ENCODE results near the gene ZNF488.

DNA sequence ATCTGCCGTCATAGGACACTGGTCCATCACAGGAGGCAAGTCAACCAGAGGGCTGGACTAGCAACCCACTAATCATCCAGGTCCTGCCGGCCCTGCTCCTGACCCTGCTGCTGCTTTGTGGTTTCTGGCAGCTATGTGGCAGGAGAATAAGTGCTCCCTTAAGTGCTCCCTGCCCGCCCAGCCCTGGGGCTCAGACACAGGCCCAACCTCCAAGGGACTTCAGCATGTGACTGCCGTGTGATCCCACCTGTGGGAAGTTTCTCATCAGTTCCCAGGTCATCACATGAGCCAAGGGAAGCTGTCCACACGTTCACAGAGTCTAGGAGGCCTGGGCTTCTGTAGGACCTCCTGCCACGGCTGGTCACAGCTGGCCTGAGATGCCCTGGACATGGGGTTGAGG is 34.2 kb upstream of the ZNF488 start:
- TF ChIP-seq CTCF (IDR thresholded peaks at IDR 0.05) (no peak), POLR2A (IDR thresholded peaks at IDR 0.05) (no peak)

All from tibial nerve (tissue), 3 donors.